Amniotic epithelial cell (primary cell): Measurements from ENCODE around the gene FOLH1.
"Not testable (repeated sequence)": the region's sequence is repeated elsewhere in the genome, so short reads cannot be mapped to it uniquely, and the experiment has no call there.

Source experiments
- DNase-seq: peaks from one replicate; pipeline ENCODE4 v3.0.0-alpha.2; 2010; ENCODE audit warnings: low read depth

Gene FOLH1

GRCh38 chr11:49208006-49208721, at the start of gene FOLH1:
Gene FOLH1, minus strand, starts transcription at chr11:49208602. Its CDS starts 193 bp downstream, at chr11:49208409.
- DNase-seq: no peak

- DNase-seq: not testable (repeated sequence)
These were observed 46.7 kb upstream of the FOLH1 start for GRCh38 chr11:49255148-49255547.

GRCh38 chr11:49251212-49251611, 42.8 kb upstream of the FOLH1 start:
- DNase-seq: not testable (repeated sequence)

- not testable (repeated sequence) for DNase-seq
These were observed 42.2 kb upstream of the FOLH1 start for GRCh38 chr11:49250398-49251115.

GRCh38 chr11:49249363-49249762, 41.0 kb upstream of the FOLH1 start:
- DNase-seq: not testable (repeated sequence)

GRCh38 chr11:49233685-49234084, 25.3 kb upstream of the FOLH1 start:
- not testable (repeated sequence) for DNase-seq

- DNase-seq: peak; percentile 1
These were observed 24.6 kb upstream of the FOLH1 start for GRCh38 chr11:49233019-49233418.

GRCh38 chr11:49231725-49232124, 23.3 kb upstream of the FOLH1 start:
- not testable (repeated sequence) for DNase-seq

GRCh38 chr11:49230534-49230933, 22.1 kb upstream of the FOLH1 start:
- peak; percentile 1 for DNase-seq

- not testable (repeated sequence) for DNase-seq
These were observed 21.6 kb upstream of the FOLH1 start for GRCh38 chr11:49230001-49230400.

- not testable (repeated sequence) for DNase-seq
These were observed 20.7 kb upstream of the FOLH1 start for GRCh38 chr11:49229136-49229535.

GRCh38 chr11:49225255-49225785, 16.9 kb upstream of the FOLH1 start:
- not testable (repeated sequence) for DNase-seq

GRCh38 chr11:49221112-49221511, 12.7 kb upstream of the FOLH1 start:
- no peak for DNase-seq

- no peak for DNase-seq
These were observed 4.7 kb upstream of the FOLH1 start for GRCh38 chr11:49213026-49213560.

GRCh38 chr11:49206999-49207398, 1.4 kb downstream of the FOLH1 start:
- DNase-seq: not testable (repeated sequence)

GRCh38 chr11:49202287-49202976, 6.0 kb downstream of the FOLH1 start:
- DNase-seq: no peak

- not testable (repeated sequence) for DNase-seq
These were observed 11.6 kb downstream of the FOLH1 start for GRCh38 chr11:49196775-49197174.

GRCh38 chr11:49196002-49196401, 12.4 kb downstream of the FOLH1 start:
- DNase-seq: not testable (repeated sequence)

- DNase-seq: not testable (repeated sequence)
These were observed 18.1 kb downstream of the FOLH1 start for GRCh38 chr11:49190287-49190686.

GRCh38 chr11:49186225-49186624, 22.2 kb downstream of the FOLH1 start:
- not testable (repeated sequence) for DNase-seq

GRCh38 chr11:49185597-49185996, 22.8 kb downstream of the FOLH1 start:
- not testable (repeated sequence) for DNase-seq

- not testable (repeated sequence) for DNase-seq
These were observed 23.6 kb downstream of the FOLH1 start for GRCh38 chr11:49184756-49185155.
